Right renal pelvis (tissue), 4 donors: ENCODE data around the gene SVIL. TPM values are rescaled to one million over a fixed set of nuclear protein-coding genes. Genes with fewer than 3 reads are reported as not detected.

Experiments
- DNase-seq, 4 donors: peaks; one replicate each; pipeline ENCODE4 v3.0.0-alpha.2; 2013; ENCODE audit warnings: low read depth in 4 of 4, low spot score in 3 of 4, missing footprints in 1 of 4
- polyA plus RNA-seq, 4 donors: library from polyadenylated mRNA; unstranded; fragments of 120-200 nt; gene quantifications; one replicate each; pipeline ENCODE4 v1.2.1, GENCODE V29; 2013; ENCODE audit not compliant: insufficient read length in 4 of 4

SVIL gene
- polyA plus RNA-seq, 4 donors = 38.0 to 44.7 (median 42.2) TPM

DNA sequence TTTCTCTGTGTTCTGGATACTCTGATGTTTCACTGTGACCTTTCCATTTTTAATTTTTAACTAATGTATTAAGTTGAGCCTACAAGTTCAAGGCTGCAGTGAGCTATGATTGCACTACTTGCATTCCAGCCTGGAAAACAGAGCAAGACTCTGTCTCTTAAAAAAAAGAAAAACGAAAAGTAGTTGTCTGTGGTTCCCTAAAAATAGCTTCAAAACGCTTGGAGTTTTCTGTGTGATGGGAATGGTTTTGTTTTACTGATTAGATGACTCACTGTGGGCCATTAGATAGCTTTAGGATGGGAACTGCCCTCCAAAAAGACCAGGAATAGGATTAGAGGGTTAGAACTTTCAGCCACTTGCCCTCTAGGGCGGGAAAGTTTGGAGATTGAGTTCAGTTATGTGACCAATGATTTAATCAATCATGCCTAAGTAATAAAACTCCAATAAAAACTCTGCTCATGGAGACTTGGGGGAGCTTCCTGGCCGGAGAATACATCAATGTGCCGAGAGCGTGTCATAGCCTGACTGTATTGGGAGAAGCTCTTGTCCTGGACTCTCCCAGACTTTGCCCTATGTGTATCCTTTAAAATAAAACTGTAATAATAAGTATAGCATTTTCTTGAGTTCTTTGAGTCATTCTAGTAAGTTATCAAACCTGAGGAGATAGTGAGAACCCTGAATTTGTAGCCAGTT is 198.8 kb downstream of the SVIL start:
- no peak for DNase-seq

DNA sequence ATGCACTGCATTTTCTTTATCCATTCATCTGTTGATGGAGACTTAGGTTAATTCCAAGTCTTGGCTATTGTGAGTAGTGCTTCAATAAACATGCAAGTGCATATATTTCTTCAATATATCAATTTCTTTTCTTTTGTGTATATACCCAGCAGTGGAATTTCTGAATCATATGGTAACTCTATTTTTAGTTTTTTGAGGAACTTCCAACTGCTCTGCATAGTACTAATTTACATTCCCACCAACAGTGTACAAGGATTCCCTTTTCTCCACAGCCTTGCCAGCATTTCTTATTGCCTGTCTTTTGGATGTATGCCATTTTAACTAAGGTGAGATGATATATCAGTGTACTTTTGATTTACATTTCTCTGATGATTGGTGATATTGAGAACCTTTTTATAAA is 200.7 kb downstream of the SVIL start:
- no peak for DNase-seq

DNA sequence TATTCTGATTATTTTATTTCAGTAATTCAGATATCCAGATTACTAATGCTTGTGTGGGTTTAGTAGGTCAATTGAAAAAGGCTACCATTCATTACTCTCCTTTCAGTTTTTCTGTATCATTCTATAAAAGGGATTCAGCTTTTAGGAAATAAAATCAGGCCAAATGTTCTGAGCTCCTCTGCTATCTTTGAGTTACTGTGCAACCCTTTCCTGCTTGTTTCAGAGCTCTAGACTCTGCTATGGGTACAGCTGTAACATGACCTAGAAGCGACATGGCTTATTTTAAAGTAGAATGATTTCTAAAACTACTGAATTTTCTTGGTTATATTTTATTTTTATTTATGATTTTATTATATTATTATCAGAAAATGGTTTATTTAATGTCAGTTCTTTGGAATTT is 203.1 kb downstream of the SVIL start:
- no peak for DNase-seq

DNA sequence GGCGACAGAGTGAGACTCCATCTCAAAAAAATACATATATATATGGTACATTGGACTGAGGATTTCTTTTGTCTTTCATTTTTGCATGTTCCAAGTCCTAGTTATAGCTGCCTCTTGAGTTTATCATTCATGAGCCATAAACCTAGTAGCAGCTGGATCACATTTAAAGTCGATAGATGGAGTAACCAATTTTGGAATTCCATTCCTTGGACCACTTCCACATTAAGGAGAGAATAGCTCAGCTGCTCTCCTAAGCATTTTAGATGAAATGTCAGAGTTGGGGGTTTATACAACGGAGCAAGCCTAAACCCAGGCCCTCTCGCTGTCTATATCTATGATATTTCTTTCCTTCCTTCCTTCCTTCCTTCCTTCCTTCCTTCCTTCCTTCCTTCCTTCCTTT is 204.7 kb downstream of the SVIL start:
- DNase-seq = no peak

DNA sequence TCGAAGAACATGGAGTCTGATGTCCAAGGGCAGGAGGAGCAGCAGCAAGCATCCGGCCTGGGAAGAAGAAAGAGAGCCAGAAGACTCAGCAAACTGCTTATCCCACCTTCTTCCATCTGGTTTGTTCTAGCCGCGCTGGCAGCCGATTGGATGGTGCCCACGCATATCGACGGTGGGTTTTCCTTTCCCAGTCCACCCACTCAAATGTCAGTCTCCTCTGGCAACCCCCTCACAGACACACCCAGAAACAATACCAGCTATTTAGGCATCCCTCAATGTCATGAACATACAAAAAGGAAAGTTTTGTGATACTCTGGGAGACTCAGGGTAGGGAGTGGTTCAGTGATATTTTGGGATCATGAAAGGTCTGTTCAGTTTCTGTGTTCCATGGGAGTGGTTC is 206.3 kb downstream of the SVIL start:
- DNase-seq = no peak

DNA sequence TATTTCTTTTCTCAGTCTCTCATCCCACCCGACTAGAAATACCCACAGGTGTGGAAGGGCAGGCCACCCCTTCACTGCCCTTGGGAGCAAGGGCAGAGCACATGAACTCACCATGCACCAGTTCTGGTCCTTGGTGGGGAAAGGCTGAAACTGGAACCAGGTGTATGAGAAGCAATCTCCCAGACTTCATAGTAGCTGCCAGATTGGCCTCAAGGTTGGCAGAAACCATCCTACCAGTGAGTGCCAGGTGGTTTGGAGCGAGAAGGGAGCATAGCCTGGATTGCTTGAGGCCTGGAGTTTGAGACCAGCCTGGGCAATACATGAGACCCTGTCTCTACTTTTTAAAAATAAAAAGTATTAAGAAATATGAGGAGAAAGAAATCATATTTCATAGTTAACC is 207.1 kb downstream of the SVIL start:
- DNase-seq = no peak

DNA sequence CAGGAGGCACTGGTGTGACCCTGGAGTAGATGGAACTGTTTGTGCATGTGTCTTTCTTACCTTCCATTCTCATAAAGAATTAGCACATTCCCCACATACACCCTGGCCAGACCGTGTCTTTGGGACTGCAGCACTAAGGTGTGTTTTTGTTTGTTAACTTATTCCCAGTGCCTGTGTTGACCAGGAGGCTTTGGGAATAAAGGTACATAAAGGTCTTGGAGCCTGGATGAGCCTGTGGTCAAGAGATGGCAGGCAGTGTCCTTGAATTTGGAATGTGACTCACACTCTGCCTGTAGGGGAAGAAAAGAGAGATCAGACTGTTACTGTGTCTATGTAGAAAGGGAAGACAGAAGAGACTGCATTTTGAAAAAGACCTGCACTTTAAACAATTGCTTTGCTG is 208.4 kb downstream of the SVIL start:
- no peak for DNase-seq

DNA sequence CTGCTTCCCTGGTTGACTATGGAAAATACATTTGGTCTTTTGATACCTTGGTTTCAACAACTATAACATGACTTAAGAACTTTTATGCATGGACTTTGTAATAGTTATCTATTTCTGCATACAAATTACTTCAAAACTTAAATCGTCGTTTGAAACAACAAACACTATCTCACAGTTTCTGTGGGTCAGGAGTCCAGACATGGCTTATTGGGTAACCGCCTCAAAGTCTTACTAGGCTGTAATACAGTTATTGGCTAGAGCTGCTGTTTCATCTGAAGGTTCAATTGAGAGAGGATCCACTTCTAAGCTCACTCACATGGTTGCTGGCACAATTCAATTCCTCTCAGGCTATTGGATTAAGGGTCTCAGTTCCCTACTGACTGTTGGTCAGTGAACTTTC is 210.8 kb downstream of the SVIL start:
- no peak for DNase-seq

DNA sequence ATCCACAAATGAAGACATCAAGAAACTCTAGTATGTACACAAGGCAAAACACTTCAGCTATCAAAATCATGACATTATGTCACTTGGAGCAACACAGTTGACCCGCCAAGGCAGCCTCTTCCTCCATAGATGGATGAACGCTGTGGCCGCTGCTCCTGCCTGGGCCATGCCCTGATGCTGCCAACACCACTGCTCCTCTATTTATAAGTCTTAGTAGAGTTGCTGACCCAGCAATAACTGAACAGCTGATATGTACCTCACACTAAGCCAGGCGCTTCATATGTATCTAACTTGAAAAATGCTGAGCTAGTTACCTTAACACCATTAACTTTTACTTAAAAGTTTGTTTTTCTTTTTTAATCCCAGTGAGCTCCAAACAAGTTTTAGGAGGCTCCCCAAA is 214.0 kb downstream of the SVIL start:
- no peak for DNase-seq

DNA sequence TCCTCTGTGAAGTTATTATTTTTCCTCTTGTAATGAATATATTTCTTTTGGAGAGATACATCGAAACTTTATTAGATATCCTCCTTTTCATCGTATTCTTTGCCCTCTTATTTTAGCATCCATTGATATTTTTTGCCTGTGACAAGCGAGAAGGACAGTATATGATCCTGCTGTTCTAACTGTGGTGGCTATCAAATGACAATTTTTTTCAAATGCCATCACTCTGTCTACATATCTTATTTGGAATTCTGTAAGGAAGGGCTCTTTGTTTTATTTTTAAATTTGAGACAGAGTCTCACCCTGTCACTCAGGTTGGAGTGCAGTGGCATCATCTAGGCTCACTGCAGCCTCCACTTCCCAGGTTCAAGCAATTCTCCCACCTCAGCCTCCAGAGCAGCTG is 217.4 kb downstream of the SVIL start:
- no peak for DNase-seq

DNA sequence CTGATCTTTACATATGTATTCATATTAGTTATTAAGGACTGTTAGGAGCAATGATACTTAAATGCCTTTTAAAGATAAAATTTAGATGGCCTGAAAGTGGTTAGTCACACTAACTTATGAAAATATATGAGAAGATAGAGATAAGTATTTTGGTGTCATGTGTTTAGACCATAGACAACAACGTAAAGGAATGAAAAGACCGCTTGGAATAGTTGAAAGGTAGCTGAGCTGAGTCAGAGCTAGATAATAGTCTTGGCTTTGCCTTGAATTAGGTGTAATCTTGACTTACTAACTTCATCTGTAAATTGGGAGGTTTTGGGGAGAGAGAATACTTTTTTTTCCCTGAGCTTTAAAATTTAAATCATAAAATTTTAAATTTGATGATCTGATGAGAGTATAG is 218.9 kb downstream of the SVIL start:
- DNase-seq = no peak

DNA sequence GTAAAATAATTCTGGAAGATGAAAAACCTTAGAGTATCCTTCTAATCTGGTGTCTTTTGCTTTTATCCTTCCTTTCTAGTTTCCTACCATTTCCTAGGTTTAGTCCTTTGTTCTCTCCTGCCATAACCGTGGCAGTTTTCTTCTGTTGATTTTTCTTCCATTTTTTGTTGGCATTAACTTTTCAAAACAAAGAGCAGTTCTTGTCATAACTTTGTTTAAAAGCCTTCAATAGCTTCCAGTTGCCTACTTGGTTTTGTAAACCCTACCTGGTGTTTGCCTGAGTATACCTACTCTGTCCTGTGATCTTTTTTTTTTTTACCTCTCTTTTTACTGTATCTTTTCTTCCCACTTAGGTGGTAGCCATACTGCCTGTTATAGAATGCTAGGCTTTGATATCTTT is 220.3 kb downstream of the SVIL start:
- DNase-seq = no peak

DNA sequence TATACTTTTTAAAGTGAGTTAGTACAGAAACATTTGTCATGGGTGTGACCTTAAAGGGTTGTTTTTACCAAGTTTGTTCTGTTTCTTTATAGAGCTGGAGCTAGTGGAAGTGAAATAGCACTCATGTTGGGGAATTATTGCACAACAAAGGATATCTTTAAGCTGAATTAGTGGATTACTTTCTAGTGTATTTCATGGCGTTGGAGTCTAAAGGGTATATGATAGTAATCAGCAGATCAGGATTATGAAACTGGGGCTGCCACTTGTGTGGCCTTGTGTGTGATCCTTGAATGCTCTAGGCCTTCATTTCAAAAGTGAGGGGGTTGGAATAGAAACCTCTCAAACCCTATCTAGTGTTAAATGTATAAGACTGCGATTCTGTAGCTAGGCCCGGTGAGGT is 222.3 kb downstream of the SVIL start:
- no peak for DNase-seq

DNA sequence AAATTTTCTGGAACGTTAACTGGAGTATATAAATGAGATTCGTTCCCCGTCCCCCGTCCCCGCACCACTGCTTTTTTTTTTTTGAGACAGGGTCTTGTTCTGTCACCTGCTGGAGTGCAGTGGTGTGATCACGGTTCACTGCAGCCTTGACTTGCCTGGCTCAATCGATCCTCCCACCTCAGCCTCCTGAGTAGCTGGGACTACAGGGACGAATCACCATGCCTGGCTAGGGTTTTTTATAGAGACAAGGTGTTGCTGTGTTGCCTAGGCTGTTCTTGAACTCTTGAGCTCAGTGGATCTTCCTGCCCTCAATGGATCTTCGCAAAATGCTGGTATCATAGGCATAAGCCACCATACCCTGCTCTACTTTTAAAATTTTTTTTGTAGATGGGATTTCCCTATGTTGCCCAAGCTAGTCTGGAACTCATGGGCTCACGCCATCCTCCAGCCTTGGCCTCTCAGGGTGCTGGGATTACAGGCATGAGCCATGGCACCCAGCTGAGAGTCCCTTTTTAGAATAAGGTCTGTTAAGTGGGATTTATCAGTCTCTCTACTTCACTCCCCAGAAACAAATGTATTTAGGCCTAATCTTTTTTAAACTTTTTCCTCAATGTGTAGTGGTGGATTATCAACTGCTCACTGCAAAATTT is 223.0 kb downstream of the SVIL start:
- DNase-seq = no peak

DNA sequence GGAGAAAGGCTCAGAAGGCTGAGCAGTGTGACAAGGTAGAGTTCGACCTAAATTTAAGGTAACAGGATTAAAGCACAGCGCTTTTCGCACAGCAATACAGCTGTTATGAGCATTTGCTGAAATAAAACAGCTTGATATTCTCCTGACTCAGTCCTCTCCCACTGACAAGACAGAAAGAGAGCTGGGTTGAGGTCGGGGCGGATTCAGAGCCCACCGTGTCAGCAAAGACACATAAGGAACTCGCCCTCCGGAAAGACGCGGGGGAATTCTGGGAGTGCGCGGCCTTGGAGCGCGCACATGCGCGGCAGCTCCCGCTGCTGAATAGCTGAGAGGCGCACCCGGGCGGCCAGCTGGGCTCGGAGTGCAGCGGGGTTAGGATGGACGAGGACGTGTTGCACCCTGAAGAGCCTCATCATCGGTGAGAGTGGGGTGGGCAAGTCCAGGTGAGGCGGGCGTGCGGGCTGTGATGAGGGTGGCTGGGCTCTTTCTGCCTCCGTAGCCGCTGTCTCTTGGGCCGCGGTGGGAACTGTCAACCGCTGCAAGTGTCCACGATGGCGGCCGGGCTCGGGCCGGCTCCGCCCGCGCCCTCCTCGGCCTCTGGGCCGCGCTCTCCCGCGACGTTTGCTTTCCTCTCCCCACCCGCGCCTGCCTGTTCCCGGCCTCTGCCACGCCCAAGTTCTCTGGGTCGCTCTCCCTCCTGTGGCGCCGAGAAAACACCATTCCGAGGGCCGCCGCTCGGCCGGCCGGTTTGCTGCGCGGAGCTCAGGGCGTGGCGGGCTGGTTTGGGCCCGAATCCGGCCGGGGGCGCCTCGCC is 225.3 kb downstream of the SVIL start:
- DNase-seq = peak in 3 of 4 donors; percentile 61 to 67 (median 64)

DNA sequence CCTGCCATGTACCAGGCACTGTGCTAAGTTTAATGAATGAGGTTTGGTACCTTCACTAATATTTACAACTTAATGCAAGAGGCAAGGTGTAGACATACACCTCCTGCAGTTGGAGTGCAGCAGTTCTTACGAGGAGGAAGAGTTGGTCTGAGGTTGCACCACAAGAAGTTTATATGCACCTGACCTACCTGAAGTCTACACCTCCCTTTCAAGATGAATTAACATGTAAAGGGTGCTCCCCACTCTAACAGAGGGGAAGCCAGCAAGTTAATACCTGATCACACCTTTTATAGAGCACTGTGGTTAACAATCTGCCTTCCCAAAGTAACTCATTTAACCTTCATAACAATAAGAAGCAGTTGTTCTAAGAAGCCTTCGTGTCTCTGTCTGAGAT is 225.9 kb downstream of the SVIL start:
- no peak for DNase-seq
